DND-41 (cell line): ENCODE measurements around the gene TCF7L2.

Experiments
- EZH2 ChIP-seq: IDR thresholded peaks from 3 replicates; pipeline ENCODE4 v1.6.1; 2012; ENCODE audit warnings: borderline replicate concordance, low read depth, mild to moderate bottlenecking, moderate library complexity, low read length, inconsistent platforms; ENCODE audit not compliant: severe bottlenecking
- TF ChIP-seq, protein P1 (sequence below): IDR thresholded peaks from 2 replicates; pipeline ENCODE4 v1.5.1; 2012; ENCODE audit warnings: borderline replicate concordance, low read length, moderate library complexity, mild to moderate bottlenecking; ENCODE audit not compliant: poor library complexity, severe bottlenecking; ENCODE audit errors: extremely low read depth

- TF ChIP-seq, protein P1, sequence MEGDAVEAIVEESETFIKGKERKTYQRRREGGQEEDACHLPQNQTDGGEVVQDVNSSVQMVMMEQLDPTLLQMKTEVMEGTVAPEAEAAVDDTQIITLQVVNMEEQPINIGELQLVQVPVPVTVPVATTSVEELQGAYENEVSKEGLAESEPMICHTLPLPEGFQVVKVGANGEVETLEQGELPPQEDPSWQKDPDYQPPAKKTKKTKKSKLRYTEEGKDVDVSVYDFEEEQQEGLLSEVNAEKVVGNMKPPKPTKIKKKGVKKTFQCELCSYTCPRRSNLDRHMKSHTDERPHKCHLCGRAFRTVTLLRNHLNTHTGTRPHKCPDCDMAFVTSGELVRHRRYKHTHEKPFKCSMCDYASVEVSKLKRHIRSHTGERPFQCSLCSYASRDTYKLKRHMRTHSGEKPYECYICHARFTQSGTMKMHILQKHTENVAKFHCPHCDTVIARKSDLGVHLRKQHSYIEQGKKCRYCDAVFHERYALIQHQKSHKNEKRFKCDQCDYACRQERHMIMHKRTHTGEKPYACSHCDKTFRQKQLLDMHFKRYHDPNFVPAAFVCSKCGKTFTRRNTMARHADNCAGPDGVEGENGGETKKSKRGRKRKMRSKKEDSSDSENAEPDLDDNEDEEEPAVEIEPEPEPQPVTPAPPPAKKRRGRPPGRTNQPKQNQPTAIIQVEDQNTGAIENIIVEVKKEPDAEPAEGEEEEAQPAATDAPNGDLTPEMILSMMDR = no peak
- no peak for TF ChIP-seq EZH2
Observed at GRCh38 chr10:113049881-113050280, 99.8 kb downstream of the TCF7L2 start.
